Prostate gland (tissue), 2 donors: ENCODE data around the gene CORO2B.

Source experiments
- CTCF ChIP-seq, 4 experiments: fragments of 200-600 bp in 2 of 4; fragments of 450-650 bp in 2 of 4; sonication (generic) in 2 of 4; IDR thresholded peaks; 1 replicate in 3 of 4; 2 replicates in 1 of 4; pipeline ENCODE4 v1.5.1; 2016 to 2019; ENCODE audit warnings: antibody characterized with exemption in 4 of 4, mild to moderate bottlenecking in 2 of 4, moderate library complexity in 2 of 4
- POLR2A ChIP-seq: fragments of 450-650 bp; IDR thresholded peaks from one replicate; pipeline ENCODE4 v1.6.1; 2016; ENCODE audit warnings: antibody characterized with exemption, mild to moderate bottlenecking
- POLR2AphosphoS5 ChIP-seq: sonication (generic); formaldehyde crosslinking; IDR thresholded peaks from one replicate; pipeline ENCODE4 v1.6.1; 2017; ENCODE audit warnings: antibody characterized with exemption

GRCh38 chr15:68763063-68763462 lies 184.3 kb downstream of the CORO2B start:
- TF ChIP-seq POLR2A = no peak
- no peak for TF ChIP-seq CTCF (IDR thresholded peaks at IDR 0.05)
- no peak for TF ChIP-seq POLR2AphosphoS5
